NCI-H2196 treated with DMSO at 0.1 percent for 48 hours (cell line): ENCODE results near the gene CETP.
"Not testable (repeated sequence)": the region's sequence is repeated elsewhere in the genome, so short reads cannot be mapped to it uniquely, and the experiment has no call there.

Experiments used
- DNase-seq: peaks from one replicate; lab custom pipeline; 2025; ENCODE audit not compliant: unreplicated experiment; lab: John Stamatoyannopoulos, UW

CETP gene

DNA sequence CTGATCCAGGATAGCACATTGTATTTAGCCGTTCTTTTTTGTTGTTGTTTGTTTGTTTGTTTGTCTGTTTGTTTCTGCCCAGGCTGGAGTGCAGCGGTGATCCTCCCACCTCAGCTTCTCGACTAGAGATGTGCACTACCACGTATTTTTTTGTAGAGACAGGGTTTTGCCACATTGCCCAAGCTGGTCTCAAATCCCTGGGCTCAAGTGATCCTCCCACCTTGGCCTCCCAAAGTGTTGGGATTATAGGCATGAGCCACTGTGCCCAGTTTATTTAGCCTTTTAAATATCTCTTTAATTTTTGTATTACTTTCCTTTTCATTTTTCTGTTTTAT lies 18.4 kb downstream of the CETP start:
- DNase-seq = no peak

DNA sequence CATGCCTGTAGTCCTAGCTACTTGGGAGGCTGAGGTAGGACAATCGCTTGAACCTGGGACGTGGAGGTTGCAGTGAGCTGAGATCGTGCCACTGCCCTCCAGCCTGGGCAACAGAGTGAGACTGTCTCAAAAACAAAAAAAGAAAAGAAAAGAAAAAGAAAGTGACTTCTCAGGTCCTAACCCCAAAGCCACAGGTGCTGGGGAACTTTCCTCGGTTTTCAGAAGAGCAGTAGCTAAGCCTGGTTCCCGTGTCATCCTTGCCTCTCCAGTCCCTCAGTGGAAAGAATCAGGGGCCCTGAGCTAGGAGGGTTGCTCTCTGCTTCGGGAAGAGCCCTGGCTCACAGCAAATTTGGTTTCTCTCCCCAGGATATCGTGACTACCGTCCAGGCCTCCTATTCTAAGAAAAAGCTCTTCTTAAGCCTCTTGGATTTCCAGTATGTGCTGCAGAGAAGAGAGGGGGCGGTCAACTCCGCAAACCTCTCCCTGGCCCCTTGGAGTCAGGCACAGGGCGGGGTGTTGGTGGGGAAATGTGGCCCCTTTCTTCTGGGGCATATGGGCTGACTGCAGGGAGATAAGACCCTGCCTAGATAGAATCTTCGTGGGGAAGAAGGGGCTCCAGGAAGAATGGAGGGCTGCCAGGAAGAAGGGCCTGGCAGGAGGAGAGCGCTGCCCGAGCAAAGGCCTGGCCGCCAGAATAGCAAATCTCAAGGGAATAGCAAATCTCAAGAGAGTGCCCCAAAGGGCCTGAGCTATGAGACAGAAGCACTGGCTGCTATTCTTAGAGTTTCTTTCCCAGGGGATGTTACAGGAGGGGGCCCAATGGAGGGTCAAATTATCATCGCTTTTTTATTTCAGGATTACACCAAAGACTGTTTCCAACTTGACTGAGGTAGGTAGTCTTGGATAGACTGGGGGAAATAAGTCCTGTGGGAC lies 19.3 kb downstream of the CETP start:
- no peak for DNase-seq

DNA sequence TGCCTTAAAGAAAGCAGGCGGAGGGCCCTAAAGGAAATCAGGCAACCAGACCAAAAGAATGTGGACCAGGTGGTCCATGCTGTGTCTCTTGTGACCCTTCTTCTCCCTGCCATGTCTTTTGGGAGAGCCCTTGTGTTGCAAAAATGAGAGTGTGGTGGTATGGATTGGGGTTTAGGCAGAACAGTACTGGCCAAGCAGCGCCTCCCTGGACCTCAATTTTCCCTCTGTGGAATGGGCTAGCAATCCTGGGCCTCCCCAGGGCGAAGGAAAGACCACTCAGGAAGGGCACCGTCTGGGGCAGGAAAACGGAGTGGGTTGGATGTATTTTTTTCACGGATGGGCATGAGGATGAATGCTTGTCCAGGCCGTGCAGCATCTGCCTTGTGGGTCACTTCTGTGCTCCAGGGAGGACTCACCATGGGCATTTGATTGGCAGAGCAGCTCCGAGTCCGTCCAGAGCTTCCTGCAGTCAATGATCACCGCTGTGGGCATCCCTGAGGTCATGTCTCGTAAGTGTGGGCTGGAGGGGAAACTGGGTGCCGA lies 20.1 kb downstream of the CETP start:
- DNase-seq = no peak

DNA sequence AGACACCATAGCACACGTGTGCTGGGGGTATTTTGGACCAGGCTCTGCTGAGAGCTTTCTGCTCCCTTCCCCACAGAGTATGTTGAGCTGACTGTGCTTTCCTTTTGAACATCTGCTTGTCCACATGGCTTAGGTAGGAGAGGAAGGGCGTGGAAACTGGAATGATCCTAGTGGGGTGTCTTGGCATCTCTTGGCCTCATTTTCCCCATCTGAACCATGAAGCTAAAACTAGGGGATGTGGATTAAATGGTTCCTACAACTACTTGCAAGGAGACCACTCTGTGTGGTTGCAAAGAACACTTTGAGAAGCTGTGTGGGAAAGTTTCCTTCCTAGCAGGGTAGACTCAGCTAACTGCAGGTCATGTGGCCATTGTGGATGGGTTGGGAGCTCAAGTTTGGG lies 20.9 kb downstream of the CETP start:
- DNase-seq = no peak

DNA sequence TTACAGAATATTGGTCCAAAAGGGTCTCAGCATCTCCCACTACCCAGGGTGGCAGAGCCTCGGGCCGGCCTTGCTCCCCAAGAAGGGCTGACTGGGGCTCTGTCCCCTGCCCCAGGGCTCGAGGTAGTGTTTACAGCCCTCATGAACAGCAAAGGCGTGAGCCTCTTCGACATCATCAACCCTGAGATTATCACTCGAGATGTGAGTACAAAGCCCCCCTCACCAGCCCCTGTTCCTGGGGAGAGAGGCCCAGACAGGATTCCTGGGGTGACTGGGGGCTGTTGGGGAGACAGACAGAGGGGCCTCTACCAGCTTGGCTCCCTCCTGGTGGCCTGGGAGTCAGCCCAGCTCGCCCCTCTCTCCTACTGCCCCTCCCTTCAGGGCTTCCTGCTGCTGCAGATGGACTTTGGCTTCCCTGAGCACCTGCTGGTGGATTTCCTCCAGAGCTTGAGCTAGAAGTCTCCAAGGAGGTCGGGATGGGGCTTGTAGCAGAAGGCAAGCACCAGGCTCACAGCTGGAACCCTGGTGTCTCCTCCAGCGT lies 21.5 kb downstream of the CETP start:
- DNase-seq = no peak

DNA sequence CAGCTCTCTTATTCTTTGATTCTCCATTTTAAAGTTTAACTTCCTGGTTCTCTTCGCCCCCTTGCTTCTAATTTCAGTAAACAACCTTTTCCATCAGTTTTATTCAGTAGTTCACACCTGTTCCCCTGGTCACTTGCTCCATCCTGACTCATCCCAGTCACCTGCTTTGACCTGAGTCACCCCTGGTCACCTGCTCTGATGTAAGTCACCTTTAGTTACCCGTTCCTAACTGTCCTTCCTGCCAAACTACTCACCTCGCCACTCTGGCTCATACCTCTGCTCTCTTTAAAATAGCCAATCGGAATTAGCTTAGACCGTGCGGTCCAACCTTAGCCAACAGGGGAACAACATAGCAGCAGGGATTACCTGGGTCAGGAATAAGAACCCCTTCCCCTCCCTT lies 22.9 kb downstream of the CETP start:
- DNase-seq = no peak

DNA sequence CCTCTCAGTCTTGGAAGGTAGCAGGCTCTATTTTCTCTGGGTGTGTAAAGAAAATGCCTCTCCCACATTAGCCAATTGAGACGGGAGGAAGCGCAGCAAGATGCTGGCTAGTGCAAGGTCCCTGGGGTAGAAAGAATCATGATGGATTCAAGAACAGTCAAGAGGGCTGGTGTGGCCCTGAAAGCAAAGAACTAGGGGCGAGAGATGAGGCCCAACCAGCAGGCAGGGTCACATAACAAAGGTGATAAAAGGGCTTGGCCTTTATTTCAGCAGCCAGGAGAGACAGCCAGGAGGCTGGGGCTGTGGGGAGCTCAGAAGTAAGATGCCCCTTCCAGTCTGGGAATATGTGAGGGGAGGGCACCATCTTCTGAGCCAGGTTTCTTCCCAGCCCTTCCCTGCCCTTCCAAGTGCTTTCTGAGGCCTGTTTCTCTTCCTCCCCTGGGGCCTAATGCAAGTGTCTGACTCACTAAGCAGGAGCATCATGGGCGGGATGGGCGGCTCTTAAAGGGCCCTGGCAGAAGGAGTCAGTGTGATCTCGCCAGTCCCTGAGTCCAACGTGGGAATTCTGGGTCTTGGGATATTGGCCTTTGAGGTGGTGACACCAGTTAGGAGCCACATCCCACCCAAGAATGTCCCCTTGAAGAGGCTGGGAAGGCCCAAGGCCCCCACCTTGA lies 23.7 kb downstream of the CETP start:
- DNase-seq = no peak

DNA sequence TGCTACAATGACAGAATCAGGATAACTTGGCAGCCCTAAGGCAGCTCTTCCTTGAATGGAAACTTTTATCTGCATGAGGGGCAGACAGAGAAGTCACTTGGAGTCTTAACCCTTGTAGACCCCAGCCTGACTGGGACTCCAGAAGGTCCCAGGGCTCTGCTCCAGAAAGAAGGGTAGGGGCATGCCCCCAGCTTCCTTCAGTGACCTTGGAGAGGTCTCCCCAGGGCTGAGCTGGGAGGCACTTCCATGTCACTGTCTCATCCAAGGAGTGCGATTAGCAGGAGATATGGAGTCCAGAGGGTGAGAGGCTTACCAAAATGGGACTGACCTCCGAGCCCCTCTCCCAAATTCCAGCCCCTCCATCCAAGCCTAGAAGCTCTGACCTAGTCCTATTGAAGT lies 24.2 kb downstream of the CETP start:
- no peak for DNase-seq

DNA sequence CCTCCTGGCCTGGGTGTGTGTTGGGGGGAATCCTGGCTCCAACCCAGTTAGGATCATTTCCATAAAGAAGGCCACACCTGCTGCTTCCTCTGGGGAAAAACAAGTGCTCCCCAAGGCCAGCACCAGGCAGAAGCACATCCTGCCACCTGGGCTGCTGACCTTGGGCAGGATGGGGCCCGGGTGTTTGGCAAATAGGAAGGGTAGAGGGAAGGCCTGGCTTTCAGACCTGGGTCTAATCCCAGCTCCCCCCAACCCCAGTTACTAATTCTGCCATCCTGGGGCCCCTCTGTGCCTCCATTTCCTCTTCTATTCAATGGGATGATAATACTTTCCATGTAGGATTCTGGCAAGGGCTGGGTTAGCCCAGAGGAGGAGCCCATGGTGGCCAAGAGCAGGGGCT lies 24.6 kb downstream of the CETP start:
- no peak for DNase-seq

DNA sequence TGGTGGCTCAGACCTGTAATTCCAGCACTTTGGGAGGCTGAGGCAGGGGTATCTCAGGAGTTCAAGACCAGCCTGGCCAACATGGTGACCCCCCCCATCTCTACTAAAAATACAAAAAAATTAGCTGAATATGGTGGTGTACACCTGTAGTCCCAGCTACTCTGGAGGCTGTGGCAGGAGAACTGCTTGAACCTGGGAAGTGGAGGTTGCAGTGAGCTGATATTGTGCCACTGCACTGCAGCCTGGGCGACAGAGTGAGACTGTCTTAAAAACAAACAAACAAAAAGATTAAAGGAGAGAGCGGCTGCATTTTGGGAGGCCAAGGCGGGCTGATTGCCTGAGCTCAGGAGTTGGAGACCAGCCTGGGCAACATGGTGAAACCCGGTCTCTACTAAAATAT lies 25.2 kb downstream of the CETP start:
- not testable (repeated sequence) for DNase-seq

DNA sequence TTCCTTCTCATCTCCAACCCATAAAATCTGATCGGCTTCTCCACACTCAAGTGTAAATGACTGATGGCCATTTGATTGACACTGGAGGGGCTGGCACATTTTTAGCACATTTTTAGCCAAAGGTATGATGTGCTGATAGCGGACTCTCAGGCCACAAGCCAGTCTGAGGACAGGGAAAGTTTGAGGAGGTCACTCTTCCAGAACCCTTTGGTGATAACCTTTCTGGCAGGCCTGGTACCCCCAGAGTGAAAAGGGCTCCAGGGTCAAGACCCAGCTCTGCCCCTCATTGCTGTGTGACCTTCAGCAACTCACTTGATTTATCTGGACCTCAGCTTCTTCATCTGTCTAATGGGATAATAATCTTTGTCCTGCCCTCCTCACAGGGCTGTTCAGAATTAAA lies 25.9 kb downstream of the CETP start:
- no peak for DNase-seq

DNA sequence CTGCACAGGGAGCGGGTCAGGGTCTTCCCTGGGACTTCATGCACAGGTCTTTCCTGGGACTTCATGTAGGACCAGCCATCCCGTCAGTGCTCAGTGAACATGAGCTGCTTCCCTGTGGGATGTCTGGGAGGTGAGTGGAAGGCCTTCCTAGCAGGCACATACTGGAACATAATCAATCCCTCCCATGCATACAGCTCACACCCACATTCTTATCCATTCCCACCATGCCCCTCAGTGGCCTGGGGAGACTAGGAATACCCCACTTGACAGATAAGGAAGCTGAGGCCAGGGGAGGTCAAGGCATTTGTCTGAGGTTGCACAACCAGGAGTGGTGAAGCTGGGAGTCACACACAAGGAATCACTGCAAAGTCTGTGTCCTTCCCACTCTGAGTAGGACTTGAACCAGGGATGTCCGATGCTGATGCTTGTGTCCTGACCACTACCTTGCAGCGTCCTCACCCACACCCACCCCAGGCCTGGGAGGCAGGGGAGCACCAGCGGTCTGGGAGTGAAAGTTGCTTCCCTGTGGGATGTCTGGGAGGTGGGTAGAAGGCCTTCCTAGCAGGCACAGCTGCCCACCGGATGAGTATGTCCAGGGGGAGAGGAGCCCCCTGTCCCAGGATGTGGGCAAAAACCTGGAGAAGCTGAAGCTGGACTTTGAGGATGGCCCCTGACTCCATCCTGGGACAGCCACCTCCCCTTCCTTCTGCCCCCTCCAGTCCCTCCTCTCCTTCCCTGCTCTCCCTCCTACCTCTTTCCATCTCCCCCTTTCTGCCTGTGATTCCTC lies 26.6 kb downstream of the CETP start:
- DNase-seq = no peak

DNA sequence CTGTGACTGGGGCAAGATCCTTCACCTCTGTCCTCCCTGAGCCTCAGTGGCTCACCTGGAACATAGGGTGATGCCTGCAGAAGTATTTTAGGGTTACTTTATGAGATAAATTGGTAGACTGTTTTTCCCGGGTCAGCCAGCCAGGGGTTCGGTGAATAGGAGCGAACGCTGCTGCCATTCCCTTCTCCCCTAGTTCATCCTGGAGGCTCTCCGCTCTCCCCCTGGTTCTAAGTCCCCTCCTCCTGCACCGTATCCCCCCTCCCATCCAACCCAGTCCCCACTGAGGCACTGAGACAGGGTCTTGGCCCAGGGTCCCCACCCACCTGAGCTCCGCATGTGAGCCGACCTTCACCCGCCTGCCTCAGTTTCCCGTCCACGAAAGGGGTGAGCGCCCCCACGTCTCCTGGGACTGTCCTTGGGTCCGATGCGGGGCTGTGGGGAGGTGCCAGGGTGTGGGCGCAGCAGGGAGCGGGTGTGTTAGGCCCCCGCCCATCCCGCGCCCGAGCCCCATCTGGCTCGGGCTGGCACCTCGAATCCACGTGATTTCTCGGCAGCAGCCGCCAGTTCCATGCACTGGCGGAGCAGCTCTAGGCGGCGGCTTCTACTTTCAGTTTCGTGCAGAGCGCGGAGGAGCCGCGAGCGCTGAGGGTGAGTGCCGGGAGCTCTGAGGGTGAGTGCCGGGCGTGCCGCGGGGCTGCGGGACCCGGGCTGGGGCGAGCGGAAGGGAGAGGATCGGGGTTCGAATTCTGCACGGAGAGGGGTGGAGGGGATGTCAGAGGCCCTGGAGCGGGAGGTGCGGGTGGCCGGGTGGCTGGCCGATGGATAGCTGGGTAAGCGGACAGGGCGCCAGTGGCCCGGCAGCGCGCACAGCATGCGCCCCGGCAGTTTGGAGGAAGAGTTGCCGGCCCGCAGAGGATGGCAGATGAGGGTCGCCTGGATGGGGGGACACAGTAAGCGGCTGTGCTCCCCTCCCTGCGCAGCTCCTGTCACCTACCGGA lies 27.5 kb downstream of the CETP start, which contains the start of gene NLRC5:
Gene NLRC5 (plus strand): TSS at position 610 of the 998 bp plus-strand sequence. CDS start 31,156 bp downstream, outside the sequence.
- DNase-seq = peak; percentile 19

DNA sequence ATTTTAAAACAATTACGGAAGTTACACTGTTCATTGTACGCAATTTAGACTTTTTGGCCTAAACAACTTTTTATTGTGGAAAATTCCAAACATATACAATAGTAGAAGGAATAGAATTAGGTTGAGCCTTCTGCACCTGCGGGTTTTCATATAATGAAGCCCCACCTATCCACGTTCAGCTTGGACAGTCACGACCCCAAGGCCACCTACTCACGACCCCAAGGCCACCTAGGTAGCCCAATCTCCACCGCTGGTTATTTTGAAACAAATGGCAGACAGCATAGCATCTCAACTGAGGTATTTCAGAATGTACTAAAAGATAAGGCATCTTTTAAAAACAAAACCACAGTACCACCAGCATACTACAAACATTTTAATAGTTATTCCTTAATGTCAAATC lies 28.2 kb downstream of the CETP start:
- no peak for DNase-seq

DNA sequence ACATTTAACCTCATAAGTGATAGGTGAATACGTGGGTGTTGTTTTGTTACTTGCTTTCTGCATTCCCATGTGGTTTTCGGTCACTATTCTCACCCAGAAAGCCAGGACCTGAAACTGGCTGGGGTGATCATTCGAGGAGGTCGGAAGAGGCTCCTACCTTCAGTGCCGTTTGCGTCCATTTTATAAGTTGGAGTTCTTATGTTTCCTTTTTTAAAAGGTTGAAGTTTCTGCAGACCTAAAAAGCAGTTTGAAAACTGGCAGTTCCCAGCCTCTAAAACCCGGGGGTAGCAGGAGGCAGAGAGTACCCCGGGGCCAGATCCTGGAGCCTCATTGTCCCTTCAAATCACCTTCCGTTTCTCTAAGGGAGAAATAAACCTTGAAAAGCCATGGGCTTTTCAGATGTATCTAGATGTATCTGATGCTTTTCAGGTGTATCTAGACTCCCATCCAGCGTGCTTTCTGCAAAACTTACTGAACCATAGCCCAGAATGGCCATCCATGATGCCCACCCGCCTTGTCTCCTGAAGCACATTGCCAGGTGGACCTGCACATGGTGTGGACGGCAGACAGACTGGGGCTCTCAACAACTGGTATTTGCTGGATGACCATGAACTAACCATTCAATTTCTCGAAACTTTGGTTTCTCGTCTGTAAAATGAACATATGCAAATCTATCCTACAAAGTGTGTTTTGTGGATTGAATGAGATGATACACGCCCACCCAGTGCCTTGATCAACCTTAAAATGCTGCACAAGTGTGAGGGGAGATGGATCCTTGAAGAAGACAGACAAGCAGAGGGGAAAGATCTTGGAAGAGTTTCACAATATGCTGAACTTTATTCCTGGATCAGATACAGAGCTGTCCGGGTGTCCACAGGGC lies 28.9 kb downstream of the CETP start:
- no peak for DNase-seq

DNA sequence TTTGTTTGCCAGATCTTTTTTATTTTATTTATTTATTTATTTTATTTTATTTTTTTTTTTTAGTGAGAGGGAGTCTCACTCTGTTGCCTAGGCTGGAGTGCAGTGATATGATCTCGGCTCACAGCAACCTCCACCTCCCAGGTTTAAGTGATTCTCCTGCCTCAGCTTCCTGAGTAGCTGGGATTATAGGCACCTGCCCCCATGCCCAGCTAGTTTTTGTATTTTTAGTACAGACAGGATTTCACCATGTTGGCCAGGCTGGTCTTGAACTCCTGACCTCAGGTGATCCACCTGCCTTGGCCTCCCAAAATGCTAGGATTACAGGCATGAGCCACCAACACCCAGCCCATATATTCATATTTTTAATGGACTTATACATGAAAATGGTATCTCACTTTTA lies 30.7 kb downstream of the CETP start:
- not testable (repeated sequence) for DNase-seq

DNA sequence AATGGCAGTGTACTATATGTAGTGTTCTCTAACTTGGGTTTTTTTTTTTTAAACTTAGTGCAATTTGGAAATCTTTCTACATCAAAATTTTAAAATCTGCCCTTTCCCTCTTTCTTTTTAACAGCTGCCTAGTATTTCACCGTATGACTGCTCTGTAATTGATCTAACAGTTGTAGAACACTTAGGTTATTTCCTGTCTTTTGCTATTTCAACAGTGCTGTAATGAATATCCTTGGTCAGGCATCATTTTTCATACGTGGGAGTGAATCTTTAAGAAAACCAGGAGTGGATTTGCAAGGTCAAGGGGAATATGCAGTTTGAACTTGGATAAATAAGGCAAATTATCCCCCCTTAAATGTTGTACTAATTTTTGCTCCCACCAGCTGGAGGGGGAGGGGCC lies 31.5 kb downstream of the CETP start:
- no peak for DNase-seq

DNA sequence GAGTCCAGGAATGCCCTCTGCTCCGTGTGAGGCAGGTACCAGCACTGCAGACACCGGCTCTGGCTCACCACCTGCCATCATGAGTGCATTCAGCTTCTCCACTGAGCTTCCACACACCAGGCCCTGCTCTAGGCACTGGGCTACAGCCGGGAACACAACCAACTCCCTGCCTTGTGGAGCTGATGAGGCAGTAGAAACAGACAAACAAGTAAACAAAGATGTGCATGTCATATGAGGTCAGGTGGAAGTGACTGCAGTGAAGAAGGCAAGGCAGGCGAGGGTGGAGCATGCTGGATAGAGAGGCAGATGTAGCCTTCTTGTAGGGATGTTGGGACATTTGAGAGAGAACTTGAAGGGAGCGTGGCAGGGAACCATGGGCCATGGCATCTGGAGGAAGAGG lies 32.6 kb downstream of the CETP start:
- DNase-seq = no peak
